Endothelial cell (in vitro differentiated cells): Measurements from ENCODE around the gene DCD. TPM values are rescaled to one million over a fixed set of nuclear protein-coding genes. Genes with fewer than 3 reads are reported as not detected.

Experiments
- DNase-seq: peaks from one replicate; pipeline ENCODE4 v3.0.0; 2021; ENCODE audit warnings: low spot score
- H3K27ac Mint-ChIP-seq: one replicate; pipeline ENCODE4 v1.8.0; 2021; ENCODE audit warnings: mixed read lengths, inconsistent platforms; ENCODE audit not compliant: unreplicated experiment
- H3K27me3 Mint-ChIP-seq: one replicate; pipeline ENCODE4 v1.8.0; 2021; ENCODE audit warnings: mild to moderate bottlenecking, moderate library complexity, mixed read lengths, inconsistent platforms; ENCODE audit not compliant: unreplicated experiment
- H3K36me3 Mint-ChIP-seq: one replicate; pipeline ENCODE4 v1.8.0; 2021; ENCODE audit warnings: mild to moderate bottlenecking, low read depth, mixed read lengths, inconsistent platforms; ENCODE audit not compliant: unreplicated experiment
- H3K4me1 Mint-ChIP-seq: one replicate; pipeline ENCODE4 v1.8.0; 2021; ENCODE audit warnings: mild to moderate bottlenecking, mixed read lengths, inconsistent platforms; ENCODE audit not compliant: unreplicated experiment
- H3K4me3 Mint-ChIP-seq: one replicate; pipeline ENCODE4 v1.8.0; 2021; ENCODE audit warnings: mild to moderate bottlenecking, mixed read lengths, inconsistent platforms; ENCODE audit not compliant: unreplicated experiment
- H3K9me3 Mint-ChIP-seq: one replicate; pipeline ENCODE4 v1.8.0; 2021; ENCODE audit warnings: mixed read lengths, inconsistent platforms; ENCODE audit not compliant: unreplicated experiment
- CTCF ChIP-seq: fragments of 200-600 bp; sonication (generic); IDR thresholded peaks from one replicate; pipeline ENCODE4 v1.5.0; 2021; ENCODE audit warnings: antibody characterized with exemption; ENCODE audit not compliant: unreplicated experiment
- long read RNA-seq: library from polyadenylated mRNA; unstranded; transcript quantifications from one replicate; pipeline ENCODE4 v2.0.0, GENCODE V29; 2020; ENCODE audit not compliant: unreplicated experiment
- total RNA-seq: library from RNA; stranded (reverse); fragmentation: NEBNext Ultra II Directional; extraction: Animal tissue kit (Norgen Biotek cat#: 25700); gene quantifications from one replicate; pipeline ENCODE4 v1.2.1, GENCODE V29; 2021; ENCODE audit not compliant: unreplicated experiment

DCD gene
- total RNA-seq = not detected
- long read RNA-seq = 0 reads

GRCh38 chr12:54648265-54648664 is at the start of gene DCD:
TSS of gene DCD (minus strand) at chr12:54648365. CDS start at chr12:54648303, 62 bp downstream.
- no peak for TF ChIP-seq CTCF
- DNase-seq = no peak
- no peaks in the 10 kb centered on the region for H3K9me3 Mint-ChIP-seq
- no peak within 1 kb of the TSS for H3K4me3 Mint-ChIP-seq
- H3K27me3 Mint-ChIP-seq = peaks cover 4% of the 10 kb centered on the region
- H3K27ac Mint-ChIP-seq = no peak within 1 kb of the TSS
- no peaks in the 10 kb centered on the region for H3K36me3 Mint-ChIP-seq
- H3K4me1 Mint-ChIP-seq = peaks cover 7% of the 10 kb centered on the region

- H3K36me3 Mint-ChIP-seq = no peaks in the 10 kb centered on the region
- H3K4me3 Mint-ChIP-seq = no peak overlapping the region
- no peak for TF ChIP-seq CTCF
- no peak overlapping the region for H3K27ac Mint-ChIP-seq
- no peaks in the 10 kb centered on the region for H3K27me3 Mint-ChIP-seq
- H3K4me1 Mint-ChIP-seq = no peaks in the 10 kb centered on the region
- DNase-seq = no peak
- no peaks in the 10 kb centered on the region for H3K9me3 Mint-ChIP-seq
Observed at GRCh38 chr12:54697851-54698250, 49.7 kb upstream of the DCD start.

GRCh38 chr12:54692353-54692752 is 44.2 kb upstream of the DCD start:
- Mint-ChIP-seq H3K4me3 (no peak overlapping the region), H3K36me3 (peaks cover 2% of the 10 kb centered on the region), H3K4me1 (peaks cover 5% of the 10 kb centered on the region), H3K9me3 (no peaks in the 10 kb centered on the region), H3K27me3 (no peaks in the 10 kb centered on the region), H3K27ac (no peak overlapping the region)
- DNase-seq = no peak
- TF ChIP-seq CTCF = no peak

GRCh38 chr12:54689984-54690383 is 41.8 kb upstream of the DCD start:
- TF ChIP-seq CTCF = no peak
- H3K4me1 Mint-ChIP-seq = peaks cover 5% of the 10 kb centered on the region
- peaks cover 5% of the 10 kb centered on the region for H3K36me3 Mint-ChIP-seq
- H3K27ac Mint-ChIP-seq = no peak overlapping the region
- H3K4me3 Mint-ChIP-seq = no peak overlapping the region
- peaks cover 2% of the 10 kb centered on the region for H3K27me3 Mint-ChIP-seq
- no peak for DNase-seq
- no peaks in the 10 kb centered on the region for H3K9me3 Mint-ChIP-seq

GRCh38 chr12:54689034-54689372 is 40.8 kb upstream of the DCD start:
- DNase-seq = no peak
- no peak for TF ChIP-seq CTCF
- Mint-ChIP-seq H3K27ac (no peak overlapping the region), H3K4me3 (no peak overlapping the region), H3K27me3 (peaks cover 2% of the 10 kb centered on the region), H3K9me3 (no peaks in the 10 kb centered on the region), H3K4me1 (peaks cover 14% of the 10 kb centered on the region), H3K36me3 (peaks cover 5% of the 10 kb centered on the region)
